ENCODE data around the gene MEGF11. TPM values are rescaled to one million over a fixed set of nuclear protein-coding genes. Genes with fewer than 3 reads are reported as not detected.
A peak's percentile ranks its signal among the peaks of the same experiment; 100 is the strongest.

Gene MEGF11
- total RNA-seq, 1 donor from 2014 or later: not detected

GRCh38 chr15:65857718-65858402 is 395.7 kb downstream of the MEGF11 start:
- no peak overlapping the region for H3K4me3 ChIP-seq (ENCODE audit: low read depth, low read length)
- no peak for TF ChIP-seq CTCF (IDR thresholded peaks at IDR 0.05; ENCODE audit: insufficient read depth, low read length, severe bottlenecking)
- DNase-seq (ENCODE audit: low read depth) (no peak), FAIRE-seq (no peak)
- H3K27me3 ChIP-seq (ENCODE audit: control insufficient read depth, insufficient read depth, low read length): no peaks in the 10 kb centered on the region
- no peaks in the 10 kb centered on the region for H3K36me3 ChIP-seq (ENCODE audit: control insufficient read depth, insufficient read depth, low read length)

GRCh38 chr15:65856821-65857455 is 396.6 kb downstream of the MEGF11 start:
- no peak for FAIRE-seq
- TF ChIP-seq CTCF (IDR thresholded peaks at IDR 0.05; ENCODE audit: insufficient read depth, low read length, severe bottlenecking): peak; percentile 77
- Histone ChIP-seq H3K4me3 (ENCODE audit: low read depth, low read length) (no peak overlapping the region), H3K36me3 (ENCODE audit: control insufficient read depth, insufficient read depth, low read length) (no peaks in the 10 kb centered on the region), H3K27me3 (ENCODE audit: control insufficient read depth, insufficient read depth, low read length) (no peaks in the 10 kb centered on the region)
- peak; percentile 47 for DNase-seq (ENCODE audit: low read depth)

GRCh38 chr15:65851981-65852380 is 401.6 kb downstream of the MEGF11 start:
- no peak for TF ChIP-seq CTCF (IDR thresholded peaks at IDR 0.05; ENCODE audit: insufficient read depth, low read length, severe bottlenecking)
- H3K27me3 ChIP-seq (ENCODE audit: control insufficient read depth, insufficient read depth, low read length): no peaks in the 10 kb centered on the region
- no peaks in the 10 kb centered on the region for H3K36me3 ChIP-seq (ENCODE audit: control insufficient read depth, insufficient read depth, low read length)
- DNase-seq (ENCODE audit: low read depth): no peak
- no peak overlapping the region for H3K4me3 ChIP-seq (ENCODE audit: low read depth, low read length)
- no peak for FAIRE-seq

GRCh38 chr15:65847989-65848388 is 405.6 kb downstream of the MEGF11 start:
- no peak for DNase-seq (ENCODE audit: low read depth)
- Histone ChIP-seq H3K27me3 (ENCODE audit: control insufficient read depth, insufficient read depth, low read length) (no peaks in the 10 kb centered on the region), H3K4me3 (ENCODE audit: low read depth, low read length) (no peak overlapping the region), H3K36me3 (ENCODE audit: control insufficient read depth, insufficient read depth, low read length) (no peaks in the 10 kb centered on the region)
- no peak for TF ChIP-seq CTCF (IDR thresholded peaks at IDR 0.05; ENCODE audit: insufficient read depth, low read length, severe bottlenecking)
- no peak for FAIRE-seq

GRCh38 chr15:65845826-65846519 is 407.6 kb downstream of the MEGF11 start:
- TF ChIP-seq CTCF (IDR thresholded peaks at IDR 0.05; ENCODE audit: insufficient read depth, low read length, severe bottlenecking): no peak
- FAIRE-seq: no peak
- Histone ChIP-seq H3K4me3 (ENCODE audit: low read depth, low read length) (no peak overlapping the region), H3K36me3 (ENCODE audit: control insufficient read depth, insufficient read depth, low read length) (no peaks in the 10 kb centered on the region), H3K27me3 (ENCODE audit: control insufficient read depth, insufficient read depth, low read length) (no peaks in the 10 kb centered on the region)
- no peak for DNase-seq (ENCODE audit: low read depth)

Other genes with a start within 250 kb of the MEGF11 start
- gene DIS3L, start 39.8 kb upstream of the MEGF11 start, total RNA-seq: 11.8 and 19.2 TPM in 2 replicates
- 10.5 and 17.8 TPM in 2 replicates for gene TIPIN, start 102.9 kb upstream of the MEGF11 start, total RNA-seq
- 57.7 and 70.0 TPM in 2 replicates for gene MAP2K1, start 133.2 kb upstream of the MEGF11 start, total RNA-seq
- gene SNAPC5, start 244.0 kb upstream of the MEGF11 start, total RNA-seq: 43.3 and 43.7 TPM in 2 replicates